ENCODE data around the gene LBHD2. TPM values are rescaled to one million over a fixed set of nuclear protein-coding genes. Genes with fewer than 3 reads are reported as not detected.

The LBHD2 gene
- total and polyA plus RNA-seq, 2 donors (not counting 1 experiment from before 2014, with no cell fraction given): not detected

DNA sequence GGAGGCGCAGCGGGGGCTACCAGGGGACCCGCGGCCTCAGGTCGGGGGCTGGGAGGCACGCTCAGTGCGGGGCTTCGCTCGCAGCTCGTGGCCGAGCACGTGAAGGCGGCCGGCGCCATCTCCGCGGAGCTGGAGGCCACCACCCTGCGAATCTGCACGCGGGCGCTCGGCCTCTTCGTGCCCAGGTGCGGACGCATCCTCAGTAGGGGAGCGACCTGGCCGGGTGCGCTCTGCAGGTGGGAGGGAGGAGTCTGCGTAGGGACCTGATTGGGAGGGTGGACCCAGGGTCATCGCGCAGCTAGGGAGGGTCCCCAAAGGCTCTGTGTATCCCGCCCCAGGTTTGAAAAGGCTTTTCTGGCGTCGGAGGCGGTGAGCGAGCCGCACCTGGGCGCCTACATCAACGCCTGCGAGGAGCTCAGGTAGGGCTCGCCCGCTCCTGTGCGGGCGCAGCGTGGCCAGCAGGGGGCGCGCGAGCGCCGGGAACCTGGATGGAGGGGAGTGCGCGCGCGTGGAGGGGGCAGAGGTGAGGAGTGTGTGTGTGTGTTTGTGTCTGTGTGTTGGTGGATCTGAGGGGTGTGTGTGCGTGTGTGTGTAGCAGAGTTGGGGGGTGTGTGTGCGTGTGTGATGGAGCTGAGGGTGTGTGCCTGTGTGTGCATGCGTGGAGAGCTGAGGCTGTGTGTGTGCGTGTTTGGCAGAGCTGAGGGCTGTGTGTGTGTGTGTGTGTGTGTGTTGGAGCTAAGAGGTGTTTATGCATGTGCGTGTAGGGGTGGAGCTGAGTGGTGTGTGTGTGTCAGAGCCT is 20.8 kb downstream of the LBHD2 start:
- peak; percentile 74 for ATAC-seq (ENCODE audit: low read depth)
- H3K9me3 Mint-ChIP-seq (ENCODE audit: insufficient read depth): no peaks in the 10 kb centered on the region
- Histone ChIP-seq H2AFZ (ENCODE audit: insufficient read depth, low read depth, low read length, poor library complexity, severe bottlenecking) (peak overlapping the region; percentile 51), H4K20me1 (ENCODE audit: control insufficient read depth, insufficient read depth, low read length, poor library complexity, severe bottlenecking) (no peaks in the 10 kb centered on the region), H3K4me1 (ENCODE audit: control insufficient read depth in 2 of 2, insufficient read depth in 2 of 2, low read length in 2 of 2) (peaks cover 43 to 46% of the 10 kb centered on the region in 2 donors), H3K27ac (ENCODE audit: low read length in 2 of 2) (no peak overlapping the region), H3K4me2 (replicated peaks; ENCODE audit: low read depth, low read length, poor library complexity, severe bottlenecking) (peak overlapping the region; percentile 67), H3K36me3 (replicated peaks in 1 of 2; ENCODE audit: control extremely low read depth in 1 of 2, control insufficient read depth in 1 of 2, extremely low read depth in 1 of 2, insufficient read depth in 2 of 2, low read length in 1 of 2) (no peaks in the 10 kb centered on the region), H3K4me3 (ENCODE audit: control extremely low read depth in 1 of 5, extremely low read depth in 1 of 5, insufficient read depth in 1 of 5, low read depth in 2 of 5, low read length in 4 of 5) (peak overlapping the region in 1 of 5 experiments; percentile 19), H3K79me2 (ENCODE audit: control insufficient read depth, insufficient read depth, low read length) (no peaks in the 10 kb centered on the region), H3K9ac (ENCODE audit: low read length) (no peak overlapping the region), H3K9me3 (ENCODE audit: control extremely low read depth in 1 of 3, control insufficient read depth in 2 of 3, insufficient read depth in 1 of 3, low read length in 2 of 3) (peaks cover 0 to 13% (median 0%) of the 10 kb centered on the region in 3 donors), H3K27me3 (replicated peaks in 1 of 4; ENCODE audit: control extremely low read depth in 1 of 4, control insufficient read depth in 3 of 4, insufficient read depth in 4 of 4, low read length in 3 of 4) (peaks cover 0 to 47% (median 17%) of the 10 kb centered on the region in 4 experiments)
- H3K4me1 Mint-ChIP-seq: peaks cover 30% of the 10 kb centered on the region
- H3K27ac Mint-ChIP-seq: peak overlapping the region; percentile 56
- ChIA-PET POLR2A (interaction anchor here (0.6 kb wide), 1 partner anchor 589 kb away, joined by 7 read pairs; no protein-coding TSS in a partner anchor), CTCF (interaction anchor here (0.6 to 5.4 kb wide), 46 partner anchors 8 to 1971 kb away, joined by 3 to 70 read pairs (median 4); partner anchors contain the start of genes EXOC3L4 and TNFAIP2)
- peak; percentile 84 for DNase-seq
- intact Hi-C loops (cut with micrococcal nuclease): loop anchor here (1.0 to 2.0 kb wide), 3 partner anchors 30 to 188 kb away; no protein-coding TSS in a partner anchor
- H3K4me3 Mint-ChIP-seq: peak overlapping the region; percentile 32
- 8% methylated on average over 59 of the region's 59 CpGs for WGBS (ENCODE audit: insufficient coverage)
- peaks cover 20% of the 10 kb centered on the region for H3K27me3 Mint-ChIP-seq
- TF ChIP-seq, protein P1, sequence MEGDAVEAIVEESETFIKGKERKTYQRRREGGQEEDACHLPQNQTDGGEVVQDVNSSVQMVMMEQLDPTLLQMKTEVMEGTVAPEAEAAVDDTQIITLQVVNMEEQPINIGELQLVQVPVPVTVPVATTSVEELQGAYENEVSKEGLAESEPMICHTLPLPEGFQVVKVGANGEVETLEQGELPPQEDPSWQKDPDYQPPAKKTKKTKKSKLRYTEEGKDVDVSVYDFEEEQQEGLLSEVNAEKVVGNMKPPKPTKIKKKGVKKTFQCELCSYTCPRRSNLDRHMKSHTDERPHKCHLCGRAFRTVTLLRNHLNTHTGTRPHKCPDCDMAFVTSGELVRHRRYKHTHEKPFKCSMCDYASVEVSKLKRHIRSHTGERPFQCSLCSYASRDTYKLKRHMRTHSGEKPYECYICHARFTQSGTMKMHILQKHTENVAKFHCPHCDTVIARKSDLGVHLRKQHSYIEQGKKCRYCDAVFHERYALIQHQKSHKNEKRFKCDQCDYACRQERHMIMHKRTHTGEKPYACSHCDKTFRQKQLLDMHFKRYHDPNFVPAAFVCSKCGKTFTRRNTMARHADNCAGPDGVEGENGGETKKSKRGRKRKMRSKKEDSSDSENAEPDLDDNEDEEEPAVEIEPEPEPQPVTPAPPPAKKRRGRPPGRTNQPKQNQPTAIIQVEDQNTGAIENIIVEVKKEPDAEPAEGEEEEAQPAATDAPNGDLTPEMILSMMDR (IDR thresholded peaks at IDR 0.05): peak; percentile 80
- peak; percentile 99 for TF ChIP-seq EZH2 (IDR thresholded peaks at IDR 0.05; ENCODE audit: borderline replicate concordance, insufficient read depth, low read depth, low read length, poor library complexity, severe bottlenecking)
